HG03103 (cell line): ENCODE results near the gene ZBTB47.

ENCODE experiments used
- ATAC-seq: cut with Tn5 transposase; IDR thresholded peaks from one replicate; pipeline ENCODE4 v1.9.1; 2021; ENCODE audit warnings: low read depth; ENCODE audit not compliant: unreplicated experiment

The ZBTB47 gene

GRCh38 chr3:42663581-42664437 lies 10.3 kb downstream of the ZBTB47 start:
- ATAC-seq: no peak

GRCh38 chr3:42664438-42664803 lies 10.9 kb downstream of the ZBTB47 start:
- no peak for ATAC-seq

- ATAC-seq: no peak
Measured at GRCh38 chr3:42665050-42665878, 11.8 kb downstream of the ZBTB47 start.

- ATAC-seq: no peak
Measured at GRCh38 chr3:42666022-42666421, 12.5 kb downstream of the ZBTB47 start.

GRCh38 chr3:42666577-42666998 lies 13.1 kb downstream of the ZBTB47 start:
- no peak for ATAC-seq

DNA sequence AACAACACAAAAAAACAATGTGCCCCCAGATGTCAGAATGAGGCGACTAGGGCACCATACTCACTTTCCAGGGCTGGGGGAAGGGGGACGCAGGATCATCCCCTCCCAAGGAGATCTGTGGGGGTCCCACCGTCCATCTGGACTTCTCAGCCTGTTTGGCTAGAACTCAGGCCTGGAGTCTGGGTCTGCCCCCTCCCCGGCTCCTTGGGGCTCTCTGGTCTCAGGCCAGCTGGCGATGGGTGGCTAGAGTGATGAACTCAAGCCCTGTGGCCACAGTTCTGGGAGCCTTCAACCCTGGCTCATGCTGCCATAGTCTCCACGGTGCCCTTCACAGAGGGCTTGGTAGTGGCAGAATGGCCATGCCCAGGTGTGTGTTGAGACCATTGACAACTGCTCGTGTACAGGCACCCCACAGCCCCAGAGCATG lies 13.6 kb downstream of the ZBTB47 start:
- ATAC-seq: no peak

DNA sequence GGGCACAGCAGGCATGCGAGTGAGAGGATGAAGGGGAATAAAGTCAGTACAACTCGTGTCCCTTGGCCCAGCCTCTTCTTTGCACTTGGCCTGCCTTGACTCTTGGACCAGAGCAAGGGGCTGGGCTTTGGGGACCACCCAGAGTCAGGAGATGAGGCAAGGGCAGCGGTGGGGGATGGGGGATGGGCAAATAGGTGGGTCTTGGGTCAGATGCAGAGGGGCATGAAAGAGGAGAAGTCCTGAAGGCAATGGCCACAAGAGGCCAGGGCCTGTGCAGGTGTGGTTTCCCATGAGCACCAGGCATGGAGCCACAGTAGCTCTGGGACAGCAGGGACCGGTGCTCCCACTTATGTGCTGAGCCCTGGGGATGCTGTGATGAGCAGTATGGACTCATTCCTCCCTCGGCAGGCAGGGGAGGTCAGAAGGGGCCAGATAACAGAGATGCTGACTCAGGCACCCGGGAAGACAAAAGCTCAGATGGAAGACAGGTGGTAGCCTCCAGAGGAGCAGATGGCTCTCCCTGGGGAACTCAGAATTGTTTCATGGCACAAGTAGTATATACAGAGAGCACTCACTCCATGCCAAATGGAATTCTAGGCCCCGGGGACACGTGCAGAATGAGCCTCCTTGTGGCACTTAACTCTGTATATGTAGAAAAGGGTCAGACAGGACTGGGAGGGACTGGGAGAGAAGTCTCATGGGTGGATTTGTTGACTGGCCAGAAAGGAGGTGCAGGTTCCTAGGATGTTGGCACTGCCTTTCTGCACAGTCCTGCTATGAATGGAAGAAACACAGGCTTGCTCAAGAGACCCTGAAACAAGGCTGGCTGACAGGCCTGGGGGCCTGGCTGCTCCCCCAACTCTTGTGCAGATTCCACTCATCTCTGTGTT lies 14.3 kb downstream of the ZBTB47 start:
- ATAC-seq: no peak

GRCh38 chr3:42668413-42668760 lies 14.9 kb downstream of the ZBTB47 start:
- ATAC-seq: no peak

DNA sequence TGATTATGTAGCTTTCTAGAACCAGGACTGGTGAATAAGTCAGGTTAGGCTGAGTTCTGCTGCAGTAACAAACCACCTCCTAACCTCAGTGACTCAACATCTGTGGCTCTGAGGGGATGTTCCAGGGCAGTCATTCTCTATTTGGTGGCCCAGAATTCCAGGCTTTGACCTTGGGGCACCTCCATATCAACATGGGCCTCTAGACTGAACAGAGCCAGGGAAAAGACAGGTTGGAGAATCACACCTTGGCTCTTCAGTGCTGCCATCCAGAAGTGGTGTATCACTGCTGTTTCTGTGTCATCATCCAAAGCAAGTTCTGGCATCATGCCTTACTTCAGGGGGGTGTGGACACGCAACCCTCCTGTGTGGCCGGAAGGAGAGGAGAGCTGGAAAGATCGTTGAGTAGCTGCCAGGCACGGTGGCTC lies 15.3 kb downstream of the ZBTB47 start:
- ATAC-seq: no peak

DNA sequence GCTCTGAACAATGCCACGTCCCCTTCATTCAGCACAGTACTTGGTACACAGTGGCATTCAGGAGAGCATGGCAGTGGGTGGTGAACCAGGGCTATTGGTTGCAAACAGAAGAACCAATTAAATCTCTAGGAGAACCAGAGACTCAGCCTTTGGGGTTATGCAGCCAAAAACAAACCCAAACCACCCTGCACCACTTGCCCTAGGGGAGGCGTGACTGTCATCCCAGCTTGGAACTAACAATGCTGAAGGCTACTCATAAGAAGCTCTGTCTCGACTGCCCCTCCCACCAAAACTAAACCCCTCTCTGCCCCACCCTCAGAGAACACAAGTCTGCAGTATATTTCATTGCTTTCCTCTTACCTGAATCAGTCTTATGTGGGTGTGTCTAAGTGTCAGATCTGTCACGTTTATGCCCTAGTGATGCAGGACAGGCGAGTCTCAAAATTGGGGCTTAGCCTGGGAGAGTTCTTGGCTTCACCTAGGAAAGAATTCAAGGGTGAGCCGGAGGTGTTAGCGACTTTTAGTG lies 16.6 kb downstream of the ZBTB47 start:
- no peak for ATAC-seq

- ATAC-seq: no peak
Measured at GRCh38 chr3:42670670-42671069, 17.2 kb downstream of the ZBTB47 start.

GRCh38 chr3:42672515-42672914 lies 19.0 kb downstream of the ZBTB47 start:
- ATAC-seq: no peak

DNA sequence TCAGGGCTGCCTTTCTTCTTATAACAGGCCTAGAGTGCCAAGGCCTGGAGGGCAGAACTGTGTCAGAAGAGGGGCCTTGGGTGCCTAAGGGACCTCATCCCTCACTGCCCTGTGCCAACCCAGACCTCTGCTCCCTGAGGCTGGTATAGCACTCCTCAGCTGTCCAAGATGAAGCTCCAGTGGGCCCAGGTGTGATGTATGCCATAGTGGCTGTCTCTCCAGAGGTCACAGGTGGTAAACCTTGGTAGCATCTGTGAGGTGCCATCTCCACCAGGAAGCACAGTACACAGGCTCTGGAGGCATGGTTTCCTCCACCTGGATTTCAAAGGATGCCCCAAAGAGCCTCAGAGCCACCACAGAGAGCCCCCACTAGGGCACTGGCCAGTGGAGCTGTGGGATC lies 19.6 kb downstream of the ZBTB47 start:
- no peak for ATAC-seq

DNA sequence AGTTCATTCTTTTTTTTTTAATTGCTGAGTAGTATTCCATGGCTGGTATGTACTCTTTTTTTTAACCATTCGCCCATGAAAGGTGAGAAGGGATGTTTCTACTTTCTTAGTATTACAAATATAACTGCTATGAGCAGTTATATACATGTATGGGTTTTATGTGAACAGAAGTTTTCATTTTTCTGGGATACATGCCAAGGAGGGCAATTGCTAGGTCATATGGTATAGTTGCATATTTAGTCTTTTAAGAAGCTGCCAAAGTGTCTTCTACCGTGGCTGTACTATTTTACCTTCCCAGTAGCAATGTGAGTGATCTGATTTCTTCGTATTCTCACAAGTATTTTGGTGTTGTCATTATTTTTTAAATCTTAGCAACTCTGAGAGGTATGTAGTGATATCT lies 20.6 kb downstream of the ZBTB47 start:
- ATAC-seq: no peak

DNA sequence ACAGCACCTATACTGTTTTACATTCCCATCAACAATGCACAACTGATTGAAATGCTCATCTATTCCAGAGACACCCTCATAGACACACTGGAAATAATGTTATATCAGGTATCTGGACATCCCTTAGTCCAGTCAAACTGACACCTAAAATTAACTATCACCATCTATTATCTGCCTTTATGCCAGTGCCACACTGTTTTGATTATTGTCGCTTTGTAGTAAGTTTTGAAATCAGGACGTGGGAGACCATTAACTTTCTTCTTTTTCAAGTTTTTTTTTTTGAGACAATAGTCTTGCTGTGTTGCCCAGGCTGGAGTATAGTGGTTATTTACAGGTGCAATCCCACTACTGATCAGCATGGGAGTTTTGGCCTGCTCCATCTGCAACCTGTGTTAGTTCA lies 22.4 kb downstream of the ZBTB47 start:
- ATAC-seq: no peak

GRCh38 chr3:42678447-42678846 lies 24.9 kb downstream of the ZBTB47 start:
- no peak for ATAC-seq

GRCh38 chr3:42680271-42680670 lies 26.8 kb downstream of the ZBTB47 start:
- ATAC-seq: no peak

DNA sequence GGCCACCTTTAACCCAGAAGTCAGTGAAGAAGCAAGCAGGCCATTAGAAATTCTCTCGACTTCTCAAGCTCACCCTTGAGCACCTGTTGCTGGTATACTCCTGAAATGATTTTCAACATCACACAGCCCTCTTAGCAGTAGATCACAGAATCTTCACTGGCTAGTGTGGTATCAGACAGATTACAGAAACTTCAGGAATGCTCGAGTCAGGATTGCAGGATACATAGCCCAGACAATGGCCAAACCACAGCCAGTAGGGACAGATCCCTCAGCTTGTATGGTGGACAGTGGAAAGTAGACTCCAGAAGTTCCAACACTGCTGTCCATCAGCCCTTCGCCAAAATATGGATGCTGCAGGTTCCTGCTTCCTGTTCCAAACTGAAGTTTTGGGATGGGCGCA lies 27.3 kb downstream of the ZBTB47 start:
- ATAC-seq: no peak

- ATAC-seq: no peak
Measured at GRCh38 chr3:42681361-42682038, 28.0 kb downstream of the ZBTB47 start.
